Measurements from ENCODE around the gene DPYSL5. TPM values are rescaled to one million over a fixed set of nuclear protein-coding genes. Genes with fewer than 3 reads are reported as not detected.

Gene DPYSL5
- total and polyA plus RNA-seq, 2 of the 13 experiments (the other 11 are each of a cell fraction or from before 2014, with no cell fraction given), result 0.15 TPM; not detected in 1

GRCh38 chr2:26991717-26992116, 143.8 kb downstream of the DPYSL5 start (continued):
- no peak for TF ChIP-seq ZNF691 (CRISPR knock-in tag; IDR thresholded peaks at IDR 0.05; ENCODE audit: borderline replicate concordance, low read depth)
- TF ChIP-seq ZNF451 (CRISPR knock-in tag; IDR thresholded peaks at IDR 0.05), result no peak
- TF ChIP-seq HMGXB4 (CRISPR knock-in tag; IDR thresholded peaks at IDR 0.05; ENCODE audit: borderline replicate concordance in 1 of 2, low read depth in 1 of 2), result no peak
- no peak for TF ChIP-seq ZNF383 (CRISPR knock-in tag; IDR thresholded peaks at IDR 0.05; ENCODE audit: borderline replicate concordance)
- TF ChIP-seq PAX8 (CRISPR knock-in tag; IDR thresholded peaks at IDR 0.05; ENCODE audit: borderline replicate concordance), result no peak
- no peak for TF ChIP-seq KDM3A (CRISPR knock-in tag; IDR thresholded peaks at IDR 0.05; ENCODE audit: low read depth)
- TF ChIP-seq RORA (CRISPR knock-in tag; IDR thresholded peaks at IDR 0.05), result no peak
- TF ChIP-seq KDM5B (CRISPR knock-in tag; IDR thresholded peaks at IDR 0.05; ENCODE audit: borderline replicate concordance), result no peak
- no peak for TF ChIP-seq ZNF572 (CRISPR knock-in tag; IDR thresholded peaks at IDR 0.05)
- TF ChIP-seq TCF12 (IDR thresholded peaks at IDR 0.05), result no peak
- no peak for TF ChIP-seq TCF12 (CRISPR knock-in tag; IDR thresholded peaks at IDR 0.05)
- TF ChIP-seq NCOA1 (CRISPR knock-in tag; IDR thresholded peaks at IDR 0.05), result no peak
- TF ChIP-seq ZNF350 (CRISPR knock-in tag; IDR thresholded peaks at IDR 0.05; ENCODE audit: borderline replicate concordance, low read depth), result no peak
- TF ChIP-seq MTA1 (CRISPR knock-in tag; IDR thresholded peaks at IDR 0.05; ENCODE audit: borderline replicate concordance), result no peak
- TF ChIP-seq ZNF768 (CRISPR knock-in tag; IDR thresholded peaks at IDR 0.05), result no peak
- TF ChIP-seq CEBPZ (IDR thresholded peaks at IDR 0.05; ENCODE audit: low read length), result no peak
- TF ChIP-seq RFX3 (CRISPR knock-in tag; IDR thresholded peaks at IDR 0.05), result no peak
- TF ChIP-seq, protein P1, sequence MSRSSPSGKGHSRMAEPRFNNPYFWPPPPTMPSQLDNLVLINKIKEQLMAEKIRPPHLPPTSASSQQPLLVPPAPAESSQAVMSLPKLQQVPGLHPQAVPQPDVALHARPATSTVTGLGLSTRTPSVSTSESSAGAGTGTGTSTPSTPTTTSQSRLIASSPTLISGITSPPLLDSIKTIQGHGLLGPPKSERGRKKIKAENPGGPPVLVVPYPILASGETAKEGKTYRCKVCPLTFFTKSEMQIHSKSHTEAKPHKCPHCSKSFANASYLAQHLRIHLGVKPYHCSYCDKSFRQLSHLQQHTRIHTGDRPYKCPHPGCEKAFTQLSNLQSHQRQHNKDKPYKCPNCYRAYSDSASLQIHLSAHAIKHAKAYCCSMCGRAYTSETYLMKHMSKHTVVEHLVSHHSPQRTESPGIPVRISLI (CRISPR knock-in tag; IDR thresholded peaks at IDR 0.05; ENCODE audit: borderline replicate concordance), result no peak
- TF ChIP-seq MZF1 (CRISPR knock-in tag; IDR thresholded peaks at IDR 0.05; ENCODE audit: borderline replicate concordance), result no peak
- no peak for TF ChIP-seq PRMT3 (CRISPR knock-in tag; IDR thresholded peaks at IDR 0.05; ENCODE audit: borderline replicate concordance, low read depth)
- TF ChIP-seq NCOR1 (IDR thresholded peaks at IDR 0.05; ENCODE audit: borderline replicate concordance, low read length), result peak; percentile 74; the same call in 1 of the 2 replicates
- no peak for TF ChIP-seq MXD4 (CRISPR knock-in tag; IDR thresholded peaks at IDR 0.05)
- TF ChIP-seq ZFP1 (CRISPR knock-in tag; IDR thresholded peaks at IDR 0.05), result no peak
- TF ChIP-seq GATAD2A (CRISPR knock-in tag; IDR thresholded peaks at IDR 0.05), result peak; percentile 87
- TF ChIP-seq ZNF143 (CRISPR knock-in tag; IDR thresholded peaks at IDR 0.05), result no peak
- TF ChIP-seq ZC3H4 (CRISPR knock-in tag; IDR thresholded peaks at IDR 0.05; ENCODE audit: borderline replicate concordance), result no peak

Measured in HepG2 (cell line).